Keratinocyte (primary cell): ENCODE measurements around the gene CPA3. TPM values are rescaled to one million over a fixed set of nuclear protein-coding genes. Genes with fewer than 3 reads are reported as not detected.

Experiments used
- DNase-seq: peaks from one replicate; pipeline ENCODE4 v3.0.0-alpha.2; 2011; ENCODE audit warnings: low read depth, missing footprints, low spot score
- FAIRE-seq: peaks from 2 replicates; lab custom pipeline; 2011; peaks lifted over from hg19 to GRCh38; lab: Jason Lieb, UNC
- H2AFZ ChIP-seq: 2 replicates; pipeline ENCODE4 v1.6.0; 2012; ENCODE audit warnings: low read length, control low read depth, inconsistent platforms; ENCODE audit not compliant: control insufficient read depth
- H3K27ac ChIP-seq: 2 replicates; pipeline ENCODE4 v1.5.1; 2011; ENCODE audit warnings: low read length; ENCODE audit not compliant: control insufficient read depth, insufficient read depth
- H3K27me3 ChIP-seq: 3 replicates; pipeline ENCODE4 v1.6.0; 2011; ENCODE audit warnings: low read length; ENCODE audit not compliant: control insufficient read depth, insufficient read depth; ENCODE audit errors: extremely low read depth
- H3K36me3 ChIP-seq, 2 experiments: 2 replicates in 1 of 2; 3 replicates in 1 of 2; pipeline ENCODE4 v1.5.1; 2011; ENCODE audit warnings: low read length in 2 of 2, mild to moderate bottlenecking in 1 of 2; ENCODE audit not compliant: control insufficient read depth in 2 of 2, insufficient read depth in 2 of 2; ENCODE audit errors: extremely low read depth in 1 of 2
- H3K4me1 ChIP-seq: 3 replicates; pipeline ENCODE4 v1.5.1; 2011; ENCODE audit warnings: low read length; ENCODE audit not compliant: control insufficient read depth, insufficient read depth; ENCODE audit errors: extremely low read depth
- H3K4me2 ChIP-seq: 3 replicates; pipeline ENCODE4 v1.6.0; 2011; ENCODE audit warnings: low read depth, low read length; ENCODE audit not compliant: control insufficient read depth, insufficient read depth; ENCODE audit errors: extremely low read depth
- H3K4me3 ChIP-seq, 3 experiments: fragments of 200-600 bp in 1 of 3; sonication (generic) in 1 of 3; 2 replicates in 2 of 3; 3 replicates in 1 of 3; pipeline ENCODE4 v1.5.1; 2011 to 2016; ENCODE audit warnings: low read length in 3 of 3, mild to moderate bottlenecking in 3 of 3, control low read depth in 2 of 3, inconsistent platforms in 1 of 3, low read depth in 1 of 3, mixed read lengths in 1 of 3, mixed run types in 1 of 3, moderate library complexity in 1 of 3; ENCODE audit not compliant: control insufficient read depth in 2 of 3, insufficient read depth in 2 of 3; ENCODE audit errors: extremely low read depth in 1 of 3
- H3K79me2 ChIP-seq: 2 replicates; pipeline ENCODE4 v1.6.0; 2012; ENCODE audit warnings: low read length; ENCODE audit not compliant: control insufficient read depth, insufficient read depth
- H3K9ac ChIP-seq: 3 replicates; pipeline ENCODE4 v1.6.0; 2011; ENCODE audit warnings: low read length; ENCODE audit not compliant: control insufficient read depth, insufficient read depth; ENCODE audit errors: extremely low read depth
- H3K9me1 ChIP-seq: 3 replicates; pipeline ENCODE4 v1.6.0; 2011; ENCODE audit warnings: low read length; ENCODE audit not compliant: control insufficient read depth, insufficient read depth; ENCODE audit errors: extremely low read depth
- H3K9me3 ChIP-seq: 2 replicates; pipeline ENCODE4 v1.5.1; 2012; ENCODE audit warnings: low read depth, low read length; ENCODE audit not compliant: control insufficient read depth
- H4K20me1 ChIP-seq: 3 replicates; pipeline ENCODE4 v1.6.0; 2011; ENCODE audit warnings: low read length; ENCODE audit not compliant: control insufficient read depth, insufficient read depth; ENCODE audit errors: extremely low read depth
- CTCF ChIP-seq, 3 experiments: IDR thresholded peaks in 1 of 3; conservative IDR thresholded peaks in 1 of 3; optimal IDR thresholded peaks in 1 of 3; 2 replicates in 2 of 3; 3 replicates in 1 of 3; pipeline versions ENCODE3 to v1.5.1; 2011; ENCODE audit warnings: low read length in 3 of 3, mild to moderate bottlenecking in 3 of 3, moderate library complexity in 2 of 3, control low read depth in 1 of 3, inconsistent platforms in 1 of 3; ENCODE audit not compliant: insufficient read depth in 2 of 3; ENCODE audit errors: extremely low read depth in 1 of 3
- EZH2 ChIP-seq: IDR thresholded peaks from one replicate; pipeline ENCODE4 v1.6.1; 2012; ENCODE audit warnings: inconsistent platforms, mild to moderate bottlenecking, low read length, moderate library complexity
- dilution Hi-C: fragments of 300-500 bp; cut with MboI; formaldehyde crosslinking; loops from one replicate; pipeline ENCODE4 v1.7.0; 2020; ENCODE audit warnings: low sequenced_read_pairs; ENCODE audit not compliant: extremely low pct_ligation_motif_present
- polyA plus RNA-seq, 5 experiments: library from polyadenylated mRNA; depleted of rRNA in 3 of 5; stranded (reverse) in 3 of 5; stranded (forward) in 1 of 5; unstranded in 1 of 5; fragments of >200 nt; gene quantifications; 1 replicate in 1 of 5; 2 replicates in 3 of 5; 3 replicates in 1 of 5; pipeline versions ENCODE4 v1.2.1 to v1.2.3, GENCODE V29; 2011 to 2012; ENCODE audit warnings: missing spikeins in 2 of 5, low read depth in 1 of 5, low replicate concordance in 1 of 5

Gene CPA3
- polyA plus RNA-seq, 1 donor (not counting 4 experiments of a cell fraction or from before 2014, with no cell fraction given) = not detected

GRCh38 chr3:148825476-148825875 is 39.6 kb upstream of the CPA3 start:
- Histone ChIP-seq H3K4me3 (no peak overlapping the region), H3K79me2 (no peaks in the 10 kb centered on the region), H3K9me3 (no peaks in the 10 kb centered on the region), H3K36me3 (no peaks in the 10 kb centered on the region), H3K9ac (no peak overlapping the region), H2AFZ (no peak overlapping the region), H3K4me2 (no peak overlapping the region), H3K27ac (no peak overlapping the region), H3K9me1 (no peaks in the 10 kb centered on the region), H3K27me3 (no peaks in the 10 kb centered on the region), H4K20me1 (no peaks in the 10 kb centered on the region), H3K4me1 (no peaks in the 10 kb centered on the region)
- no peak for FAIRE-seq
- TF ChIP-seq CTCF (optimal IDR thresholded peaks at IDR 0.05 in 1 of 3, IDR thresholded peaks at IDR 0.05 in 1 of 3, conservative IDR thresholded peaks at IDR 0.05 in 1 of 3; ENCODE audit: extremely low read depth in 1 of 3, insufficient read depth in 2 of 3, low read length in 3 of 3) (no peak), EZH2 (no peak)
- dilution Hi-C loops = no loop called here
- DNase-seq = no peak

- H3K4me2 ChIP-seq = no peak within 1 kb of the TSS
- no peak within 1 kb of the TSS for H3K4me3 ChIP-seq
- H3K79me2 ChIP-seq = no peaks in the 10 kb centered on the region
- H3K4me1 ChIP-seq = no peaks in the 10 kb centered on the region
- H3K9ac ChIP-seq = no peak within 1 kb of the TSS
- no peak for DNase-seq
- H4K20me1 ChIP-seq = no peaks in the 10 kb centered on the region
- dilution Hi-C loops = no loop called here
- no peak within 1 kb of the TSS for H2AFZ ChIP-seq
- H3K9me1 ChIP-seq = no peaks in the 10 kb centered on the region
- H3K9me3 ChIP-seq = no peaks in the 10 kb centered on the region
- H3K36me3 ChIP-seq = no peaks in the 10 kb centered on the region
- no peaks in the 10 kb centered on the region for H3K27me3 ChIP-seq
- H3K27ac ChIP-seq = no peak within 1 kb of the TSS
- no peak for FAIRE-seq
- TF ChIP-seq EZH2 (no peak), CTCF (optimal IDR thresholded peaks at IDR 0.05 in 1 of 3, IDR thresholded peaks at IDR 0.05 in 1 of 3, conservative IDR thresholded peaks at IDR 0.05 in 1 of 3; ENCODE audit: extremely low read depth in 1 of 3, insufficient read depth in 2 of 3, low read length in 3 of 3) (no peak)
Measured at GRCh38 chr3:148827585-148827984, 37.5 kb upstream of the CPA3 start, which contains the start of gene CPB1. Gene CPB1, plus strand, starts transcription at chr3:148827811. Its CDS starts 13 bp downstream, at chr3:148827824.
